Measurements from ENCODE around the gene BCL7C.

GRCh38 chr16:30842971-30843370 lies 50.9 kb downstream of the BCL7C start:
- TF ChIP-seq SIN3A (IDR thresholded peaks at IDR 0.05; ENCODE audit: low read depth, low read length) (no peak), CTCF (IDR thresholded peaks at IDR 0.05 in 2 of 3, conservative IDR thresholded peaks at IDR 0.05 in 1 of 3; ENCODE audit: control insufficient read depth in 2 of 3, extremely low read depth in 1 of 3, insufficient read depth in 1 of 3, low read depth in 3 of 3, low read length in 3 of 3) (no peak), TAF1 (IDR thresholded peaks at IDR 0.05; ENCODE audit: borderline replicate concordance, low read depth, low read length) (no peak), POLR2A (IDR thresholded peaks at IDR 0.05; ENCODE audit: low read depth, low read length) (no peak), EZH2 (IDR thresholded peaks at IDR 0.05; ENCODE audit: borderline replicate concordance, control insufficient read depth, low read depth, low read length) (no peak)

Measured in GM12878 (cell line).